Astrocyte of the hippocampus (primary cell): ENCODE results near the gene ETAA1.

Experiments
- DNase-seq: peaks from one replicate; pipeline ENCODE4 v3.0.0; 2011; ENCODE audit warnings: low read depth, low spot score

ETAA1 gene

DNA sequence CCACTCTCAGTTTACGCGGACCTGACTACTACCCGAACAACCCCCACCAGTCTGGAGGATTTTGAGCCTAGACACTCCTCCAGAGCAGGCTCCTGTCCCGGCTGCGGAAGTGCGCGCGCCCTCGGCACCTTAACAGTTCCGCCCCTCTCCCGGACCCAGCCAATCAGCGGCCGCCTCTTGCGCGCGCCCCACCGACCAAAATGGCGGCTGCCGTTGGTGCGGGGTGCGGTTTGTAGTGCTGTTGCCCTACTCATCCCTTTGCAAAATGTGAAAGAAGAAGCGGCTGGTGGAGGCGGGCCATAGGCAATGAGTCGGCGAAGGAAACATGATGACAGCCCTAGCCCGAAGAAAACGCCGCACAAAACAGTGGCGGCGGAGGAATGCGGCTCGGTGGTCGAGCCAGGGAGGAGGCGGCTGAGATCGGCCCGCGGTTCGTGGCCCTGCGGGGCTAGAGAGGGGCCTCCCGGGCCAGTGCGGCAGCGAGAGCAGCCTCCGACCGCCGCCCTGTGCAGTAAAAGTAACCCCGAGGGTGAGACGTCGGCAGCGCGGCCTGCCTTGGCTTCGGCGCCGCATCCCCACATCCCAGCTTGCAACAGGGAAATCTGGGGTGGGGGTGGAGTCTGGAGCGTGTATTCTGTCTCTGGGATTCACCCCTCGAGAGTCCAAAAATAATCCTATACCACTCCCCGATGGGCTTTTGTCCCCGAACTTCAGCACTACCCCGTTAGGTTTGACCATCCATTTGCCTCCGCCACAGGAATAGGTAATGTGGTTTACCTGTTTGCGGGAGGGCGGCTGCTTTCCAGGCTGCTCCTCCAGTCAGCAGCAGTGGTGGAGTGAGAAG is at the start of gene ETAA1:
ETAA1 (plus strand) TSS at position 191 of the 844 bp plus-strand sequence; CDS start at position 307, 116 bp downstream.
- peak; percentile 97 for DNase-seq

DNA sequence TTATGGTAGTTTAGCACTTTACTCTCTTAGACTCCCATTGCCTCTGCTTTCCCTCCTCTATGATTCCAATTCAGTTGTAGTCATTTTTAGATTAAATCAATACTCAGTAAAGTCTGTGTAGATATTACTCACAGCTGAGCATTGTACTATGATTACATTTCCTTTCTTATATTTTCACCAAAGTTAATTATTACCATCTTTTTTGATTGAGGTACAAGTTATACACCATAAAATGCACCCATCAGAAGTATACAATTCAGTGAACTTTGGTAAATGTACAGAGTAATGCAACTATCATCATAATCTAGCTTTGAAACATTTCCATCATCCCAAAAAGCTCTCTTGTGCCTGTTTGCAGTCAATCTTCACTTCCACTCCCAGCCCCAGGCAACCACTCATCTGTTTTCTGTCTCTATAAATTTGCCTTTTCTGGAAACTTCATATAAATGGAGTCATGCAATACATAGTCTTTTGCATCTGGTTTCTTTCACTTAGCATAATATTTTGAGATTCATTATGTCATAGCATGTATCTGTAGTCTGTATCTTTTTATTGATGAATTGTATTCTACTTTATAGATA is 30.2 kb upstream of the ETAA1 start:
- DNase-seq, result no peak

DNA sequence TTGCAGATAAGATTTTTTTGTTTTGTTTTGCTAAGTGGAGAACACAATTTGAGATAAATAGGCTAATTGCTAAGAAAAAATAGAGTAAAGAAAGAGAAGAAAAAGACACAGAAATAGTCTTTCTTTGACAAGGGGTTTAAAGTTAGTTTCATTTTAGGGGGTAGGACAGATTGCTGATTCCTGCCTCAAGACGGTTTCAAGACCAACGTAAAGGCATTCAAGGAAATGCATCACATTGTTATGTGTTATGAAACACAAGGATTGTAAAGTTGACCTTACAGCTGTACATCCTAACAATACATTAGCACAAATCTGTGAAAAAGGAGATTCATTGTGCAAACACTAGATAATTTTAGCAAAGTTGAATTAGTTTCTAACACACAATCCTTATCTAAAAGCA is 22.7 kb upstream of the ETAA1 start:
- no peak for DNase-seq

DNA sequence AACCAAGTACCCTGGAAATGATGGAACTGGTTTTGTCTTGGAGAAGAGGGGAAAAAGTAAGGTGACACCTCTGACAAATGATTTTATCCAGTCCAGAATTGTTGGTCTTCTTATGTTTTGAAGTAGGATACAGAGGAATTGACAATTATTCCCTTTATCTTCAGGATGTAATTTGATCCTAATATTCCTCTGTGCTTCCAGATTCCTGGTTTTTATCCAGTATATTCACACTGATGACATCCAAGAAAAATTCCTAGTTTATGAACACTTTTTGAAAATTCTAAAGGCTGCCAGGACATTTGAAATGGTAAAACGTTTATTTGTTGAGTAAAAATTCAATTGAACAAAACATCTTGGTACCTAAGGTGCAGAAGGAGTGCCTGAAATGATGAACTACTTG is 22.2 kb upstream of the ETAA1 start:
- DNase-seq, result no peak

GRCh38 chr2:67378555-67378954 is 18.6 kb upstream of the ETAA1 start:
- DNase-seq, result no peak

DNA sequence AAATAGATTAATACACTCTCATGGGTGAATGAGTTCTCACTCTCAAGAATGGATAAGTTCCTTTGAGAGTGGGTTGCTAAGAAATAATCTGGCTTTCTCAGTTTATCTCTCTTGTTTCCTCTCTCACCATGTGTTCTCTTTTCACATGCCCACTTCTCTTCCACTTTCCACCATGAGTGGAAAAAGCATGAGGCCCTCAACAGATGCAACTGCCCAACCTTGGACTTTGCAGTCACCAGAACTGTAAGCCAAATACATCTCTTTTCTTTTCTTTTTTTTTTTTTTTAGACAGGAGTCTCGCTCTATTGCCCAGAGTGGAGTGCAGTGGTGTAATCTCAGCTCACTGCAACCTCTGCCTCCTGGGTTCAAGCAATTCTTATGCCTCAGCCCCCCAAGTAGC is 18.1 kb upstream of the ETAA1 start:
- DNase-seq, result no peak

DNA sequence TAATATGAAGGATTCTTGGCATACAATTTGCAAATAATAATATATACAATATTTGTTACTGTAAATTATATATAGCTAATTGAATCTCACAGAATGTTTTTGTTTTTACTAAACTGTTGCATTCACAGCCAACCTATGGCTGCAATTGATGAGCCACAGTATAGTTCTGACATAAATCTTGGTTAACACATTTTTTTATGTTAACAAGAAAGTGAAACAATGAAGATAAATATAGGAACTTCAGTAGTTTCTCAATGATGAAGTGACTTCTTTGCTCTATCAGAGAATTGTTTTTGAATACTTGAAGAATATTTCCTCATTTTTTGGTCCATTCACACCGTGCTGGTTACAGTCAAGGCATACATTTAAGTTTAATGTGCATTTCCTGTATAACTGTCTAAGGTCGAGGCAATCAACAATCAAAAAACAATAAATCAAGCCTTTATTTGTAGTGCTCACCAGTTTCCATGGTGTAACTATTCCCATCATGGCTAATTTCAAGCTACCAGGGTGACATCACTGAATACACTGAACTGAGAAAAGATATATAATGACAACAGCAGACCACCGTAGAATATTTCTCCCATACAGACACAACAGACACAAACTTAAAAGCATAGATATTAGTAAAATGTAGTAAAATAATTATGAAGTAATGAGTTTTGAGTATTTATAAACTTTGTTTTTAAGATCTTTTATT is 12.9 kb upstream of the ETAA1 start:
- DNase-seq, result no peak

GRCh38 chr2:67388680-67389079 is 8.5 kb upstream of the ETAA1 start:
- no peak for DNase-seq

GRCh38 chr2:67389286-67389685 is 7.8 kb upstream of the ETAA1 start:
- DNase-seq, result peak; percentile 70

- DNase-seq, result no peak
Measured at GRCh38 chr2:67389788-67390187, 7.3 kb upstream of the ETAA1 start.

- DNase-seq, result no peak
Measured at GRCh38 chr2:67393237-67393636, 3.9 kb upstream of the ETAA1 start.

GRCh38 chr2:67394734-67395133 is 2.4 kb upstream of the ETAA1 start:
- DNase-seq, result peak; percentile 63

DNA sequence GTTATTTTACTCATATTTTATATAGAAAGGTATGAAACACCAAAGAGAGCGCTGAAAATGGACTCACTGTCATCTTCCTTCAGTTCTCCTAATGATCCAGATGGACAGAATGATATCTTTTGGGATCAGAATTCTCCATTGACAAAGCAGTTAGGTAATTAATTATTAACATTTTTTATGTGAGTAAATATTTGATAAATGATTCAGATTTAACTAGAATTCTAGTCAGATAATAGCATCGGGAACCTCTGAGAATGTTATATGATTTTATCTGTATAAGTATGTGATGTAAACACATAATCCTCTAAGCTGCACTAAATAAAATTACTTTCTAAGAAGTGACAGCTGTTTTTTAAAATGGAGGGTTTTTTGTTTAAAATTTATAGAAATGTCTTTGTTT is 2.0 kb downstream of the ETAA1 start:
- DNase-seq, result no peak

DNA sequence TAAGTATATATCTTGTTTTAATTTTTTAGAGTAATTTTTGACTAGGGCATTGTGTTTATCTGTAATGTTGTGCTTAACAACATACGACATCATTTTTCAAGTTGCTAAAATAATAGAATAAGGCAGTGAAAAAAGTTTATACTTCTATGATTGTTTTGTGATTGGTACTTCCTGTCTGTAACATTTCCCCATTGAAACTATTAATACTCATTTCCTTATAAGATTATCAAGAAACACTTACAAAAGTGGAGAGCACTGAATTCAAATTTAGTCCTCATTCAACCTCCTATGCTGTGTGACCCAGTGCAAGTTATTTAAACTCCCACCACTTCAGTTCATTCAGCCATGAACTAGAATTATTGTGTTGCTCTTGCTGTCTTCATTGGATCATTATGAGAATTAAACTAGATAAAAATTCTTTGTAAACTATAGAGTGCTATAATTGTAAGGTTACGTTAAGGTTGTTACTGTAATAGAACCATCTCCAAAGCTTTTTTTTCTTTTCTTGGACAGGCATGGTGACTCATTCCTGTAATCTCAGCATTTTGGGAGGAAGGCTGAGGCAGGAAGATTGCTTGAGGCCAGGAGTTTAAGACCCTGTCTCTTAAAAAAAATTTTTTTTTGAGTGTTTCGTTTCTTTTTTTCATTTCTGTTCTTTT is 2.8 kb downstream of the ETAA1 start:
- peak; percentile 38 for DNase-seq

- no peak for DNase-seq
Measured at GRCh38 chr2:67400560-67401485, 3.7 kb downstream of the ETAA1 start.

- no peak for DNase-seq
Measured at GRCh38 chr2:67408346-67408745, 11.2 kb downstream of the ETAA1 start.

GRCh38 chr2:67412424-67412823 is 15.3 kb downstream of the ETAA1 start:
- no peak for DNase-seq

- no peak for DNase-seq
Measured at GRCh38 chr2:67414867-67415266, 17.7 kb downstream of the ETAA1 start.

GRCh38 chr2:67416136-67416535 is 19.0 kb downstream of the ETAA1 start:
- peak; percentile 2 for DNase-seq

- DNase-seq, result no peak
Measured at GRCh38 chr2:67423489-67423888, 26.4 kb downstream of the ETAA1 start.

DNA sequence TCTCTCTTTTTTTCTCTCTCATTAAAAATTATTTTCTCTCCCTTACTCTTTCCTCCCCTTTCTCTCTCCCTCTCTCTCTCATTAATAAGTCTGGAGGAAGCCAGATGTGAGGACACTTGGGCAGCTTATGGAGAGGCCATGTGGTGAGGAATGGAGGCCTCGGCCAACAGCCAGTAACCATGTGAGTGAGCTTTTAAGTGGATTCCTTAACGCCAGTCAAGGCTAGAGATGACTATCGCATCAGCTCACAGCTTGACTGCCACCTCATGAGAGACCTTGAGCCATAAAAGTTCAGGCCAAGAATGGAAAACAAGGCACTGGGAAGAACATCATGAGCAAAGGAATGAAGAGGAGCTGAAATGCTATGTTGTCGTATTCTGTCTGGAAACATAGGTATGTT is 39.1 kb downstream of the ETAA1 start:
- no peak for DNase-seq
